HepG2 (cell line): ENCODE data around the gene ELP4. TPM values are rescaled to one million over a fixed set of nuclear protein-coding genes. Genes with fewer than 3 reads are reported as not detected.

ENCODE experiments used
- AGO2 ChIP-seq: fragments of 200-400 bp; formaldehyde crosslinking; optimal IDR thresholded peaks from 2 replicates; pipeline ENCODE3; 2017; ENCODE audit warnings: mild to moderate bottlenecking, low read depth, low read length, moderate library complexity
- MIER3 ChIP-seq: IDR thresholded peaks from 2 replicates; pipeline ENCODE4 v1.6.1; 2016; ENCODE audit warnings: missing compliant biosample characterization, borderline replicate concordance
- NFE2L1 ChIP-seq: sonication (generic); formaldehyde crosslinking; IDR thresholded peaks from 2 replicates; pipeline ENCODE4 v1.4.0; 2020; ENCODE audit warnings: missing genetic modification reagents, mild to moderate bottlenecking, borderline replicate concordance
- NR1H2 ChIP-seq: sonication (generic); formaldehyde crosslinking; IDR thresholded peaks from 2 replicates; pipeline ENCODE4 v1.8.1; 2022; ENCODE audit warnings: low read depth, missing genetic modification reagents, borderline replicate concordance
- PAF1 ChIP-seq: IDR thresholded peaks from 2 replicates; pipeline ENCODE4 v1.6.1; 2016; ENCODE audit warnings: missing genetic modification reagents, missing compliant biosample characterization
- TFDP1 ChIP-seq: IDR thresholded peaks from 2 replicates; pipeline ENCODE4 v1.6.1; 2016; ENCODE audit warnings: missing compliant biosample characterization, missing genetic modification reagents, borderline replicate concordance
- THAP9 ChIP-seq: sonication (generic); formaldehyde crosslinking; IDR thresholded peaks from 2 replicates; pipeline ENCODE4; 2020; ENCODE audit warnings: missing genetic modification reagents, mild to moderate bottlenecking, borderline replicate concordance
- ZNF143 ChIP-seq: sonication (generic); formaldehyde crosslinking; IDR thresholded peaks from 2 replicates; pipeline ENCODE4 v1.4.0; 2020; ENCODE audit warnings: missing genetic modification reagents
- ZNF562 ChIP-seq: sonication (generic); formaldehyde crosslinking; IDR thresholded peaks from 2 replicates; pipeline ENCODE4 v1.8.0; 2022; ENCODE audit warnings: missing genetic modification reagents, borderline replicate concordance
- ZNF564 ChIP-seq: sonication (generic); formaldehyde crosslinking; IDR thresholded peaks from 2 replicates; pipeline ENCODE4 v1.8.1; 2023; ENCODE audit warnings: mild to moderate bottlenecking, missing genetic modification reagents
- ZNF616 ChIP-seq: sonication (generic); formaldehyde crosslinking; IDR thresholded peaks from 2 replicates; pipeline ENCODE4 v1.5.0; 2020; ENCODE audit warnings: low read depth, mild to moderate bottlenecking, missing genetic modification reagents
- ZNF749 ChIP-seq: sonication (generic); formaldehyde crosslinking; IDR thresholded peaks from 2 replicates; pipeline ENCODE4 v1.8.0; 2022; ENCODE audit warnings: mild to moderate bottlenecking, missing genetic modification reagents, moderate library complexity, borderline replicate concordance
- polyA plus RNA-seq, 8 experiments: library from polyadenylated mRNA; depleted of rRNA in 3 of 8; stranded (reverse) in 7 of 8; unstranded in 1 of 8; fragments of >200 nt; fragmentation: Illumina TruSeq in 4 of 8; extraction: Trizol in 4 of 8; gene quantifications; 2 replicates each; pipeline versions ENCODE4 v1.2.1 to v1.2.3, GENCODE V29; 2011 to 2016; ENCODE audit warnings: low read depth in 4 of 8, missing spikeins in 1 of 8, mixed read lengths in 1 of 8; ENCODE audit not compliant: insufficient read depth in 1 of 8
- total RNA-seq, 5 experiments: library from RNA; depleted of rRNA; stranded (reverse); fragments of >200 nt; fragmentation: Illumina TruSeq; extraction: Trizol; gene quantifications; 2 replicates each; pipeline ENCODE4 v1.2.3, GENCODE V29; 2016; ENCODE audit warnings: low read depth in 1 of 5
- TF ChIP-seq, protein P1 (sequence below): sonication (generic); formaldehyde crosslinking; IDR thresholded peaks from 2 replicates; pipeline ENCODE4 v1.4.0; 2020; ENCODE audit warnings: missing genetic modification reagents

ELP4 gene
- total and polyA plus RNA-seq, 2 of the 13 experiments (the other 11 are each of a cell fraction or from before 2014, with no cell fraction given) = 12.8 to 19.1 TPM

GRCh38 chr11:31529189-31529588 is 19.6 kb downstream of the ELP4 start (continued):
- no peak for TF ChIP-seq THAP9
- no peak for TF ChIP-seq NR1H2 (CRISPR knock-in tag)
- no peak for TF ChIP-seq ZNF564 (CRISPR knock-in tag)
- TF ChIP-seq ZNF562 (CRISPR knock-in tag) = no peak
- TF ChIP-seq, protein P1, sequence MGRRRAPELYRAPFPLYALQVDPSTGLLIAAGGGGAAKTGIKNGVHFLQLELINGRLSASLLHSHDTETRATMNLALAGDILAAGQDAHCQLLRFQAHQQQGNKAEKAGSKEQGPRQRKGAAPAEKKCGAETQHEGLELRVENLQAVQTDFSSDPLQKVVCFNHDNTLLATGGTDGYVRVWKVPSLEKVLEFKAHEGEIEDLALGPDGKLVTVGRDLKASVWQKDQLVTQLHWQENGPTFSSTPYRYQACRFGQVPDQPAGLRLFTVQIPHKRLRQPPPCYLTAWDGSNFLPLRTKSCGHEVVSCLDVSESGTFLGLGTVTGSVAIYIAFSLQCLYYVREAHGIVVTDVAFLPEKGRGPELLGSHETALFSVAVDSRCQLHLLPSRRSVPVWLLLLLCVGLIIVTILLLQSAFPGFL = no peak
- TF ChIP-seq AGO2 = no peak
- TF ChIP-seq ZNF749 (CRISPR knock-in tag) = no peak
- no peak for TF ChIP-seq TFDP1 (CRISPR knock-in tag)
- TF ChIP-seq NFE2L1 (CRISPR knock-in tag) = no peak
- no peak for TF ChIP-seq PAF1
- no peak for TF ChIP-seq MIER3 (CRISPR knock-in tag)
- TF ChIP-seq ZNF143 (CRISPR knock-in tag) = no peak
- TF ChIP-seq ZNF616 (CRISPR knock-in tag) = no peak
